ENCODE results near the gene SMIM12.

- TF ChIP-seq CTCF (IDR thresholded peaks at IDR 0.05; ENCODE audit: low read depth, low read length, missing input control), result no peak
- no peak for TF ChIP-seq ZBTB33 (IDR thresholded peaks at IDR 0.05)
- TF ChIP-seq REST (IDR thresholded peaks at IDR 0.05), result no peak
- no peak for TF ChIP-seq JUND (IDR thresholded peaks at IDR 0.05)
- TF ChIP-seq SP1 (IDR thresholded peaks at IDR 0.05), result no peak
- no peak for TF ChIP-seq YY1 (IDR thresholded peaks at IDR 0.05)
- TF ChIP-seq MAX (IDR thresholded peaks at IDR 0.05), result no peak
- TF ChIP-seq RXRA (IDR thresholded peaks at IDR 0.05), result no peak
- TF ChIP-seq RAD21 (IDR thresholded peaks at IDR 0.05), result no peak
- TF ChIP-seq HNF4G (IDR thresholded peaks at IDR 0.05), result no peak
Measured at GRCh38 chr1:34840426-34840825, 19.1 kb downstream of the SMIM12 start.
